NCI-H524 (cell line): ENCODE results near the gene RAB11A.

Experiments used
- DNase-seq, 2 experiments: peaks; one replicate each; lab custom pipeline; 2025; lab: John Stamatoyannopoulos, UW

The RAB11A gene

DNA sequence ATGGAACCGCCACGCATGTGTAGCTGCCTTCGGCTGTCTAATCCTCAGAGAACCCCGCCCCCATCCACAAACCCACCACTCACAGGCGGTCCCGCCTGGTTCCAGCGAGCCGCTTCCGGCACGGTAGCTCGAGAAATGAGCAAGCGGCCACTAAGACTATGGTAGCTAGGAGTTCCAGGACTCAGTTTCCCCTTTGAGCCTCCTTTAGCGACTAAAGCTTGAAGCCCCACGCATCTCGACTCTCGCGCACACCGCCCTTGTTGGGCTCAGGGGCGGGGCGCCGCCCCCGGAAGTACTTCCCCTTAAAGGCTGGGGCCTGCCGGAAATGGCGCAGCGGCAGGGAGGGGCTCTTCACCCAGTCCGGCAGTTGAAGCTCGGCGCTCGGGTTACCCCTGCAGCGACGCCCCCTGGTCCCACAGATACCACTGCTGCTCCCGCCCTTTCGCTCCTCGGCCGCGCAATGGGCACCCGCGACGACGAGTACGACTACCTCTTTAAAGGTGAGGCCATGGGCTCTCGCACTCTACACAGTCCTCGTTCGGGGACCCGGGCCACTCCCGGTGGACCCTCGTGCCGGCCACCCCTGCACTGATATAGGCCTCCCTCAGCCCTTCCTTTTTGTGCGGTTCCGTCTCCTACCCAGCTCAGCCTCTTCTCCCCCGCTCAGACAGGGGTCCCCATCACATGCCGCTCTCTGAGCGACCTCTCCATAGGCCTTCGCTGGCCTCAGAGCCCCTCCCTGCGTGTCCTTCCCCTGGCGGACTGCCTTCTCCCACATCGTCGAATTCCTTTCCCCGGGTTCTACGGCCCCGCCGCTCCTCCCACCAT lies at the start of gene RAB11A:
Gene RAB11A, plus strand, starts transcription at position 366 of the 828 bp plus-strand sequence. Its CDS starts 95 bp downstream, at position 461.
- peak; percentile 96 to 98 for DNase-seq

DNA sequence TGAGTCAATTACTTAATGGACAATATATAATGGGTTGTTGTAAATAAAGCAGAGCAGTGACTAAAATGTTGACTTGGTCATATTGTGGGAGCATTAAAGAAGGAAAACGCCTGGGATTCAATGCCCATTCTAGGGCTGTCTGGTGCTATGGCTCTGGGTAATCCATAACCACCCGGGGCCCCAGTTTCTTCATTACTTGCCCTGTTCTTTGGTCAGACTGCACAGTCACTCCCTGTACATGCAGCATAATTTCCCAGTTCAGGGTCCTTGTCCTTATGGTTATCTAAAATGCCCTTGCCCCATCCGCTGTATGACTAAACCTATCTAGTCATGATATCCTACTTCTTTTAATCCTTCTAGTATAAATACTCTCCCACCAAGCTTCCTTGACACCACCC lies 49.7 kb upstream of the RAB11A start:
- no peak for DNase-seq

DNA sequence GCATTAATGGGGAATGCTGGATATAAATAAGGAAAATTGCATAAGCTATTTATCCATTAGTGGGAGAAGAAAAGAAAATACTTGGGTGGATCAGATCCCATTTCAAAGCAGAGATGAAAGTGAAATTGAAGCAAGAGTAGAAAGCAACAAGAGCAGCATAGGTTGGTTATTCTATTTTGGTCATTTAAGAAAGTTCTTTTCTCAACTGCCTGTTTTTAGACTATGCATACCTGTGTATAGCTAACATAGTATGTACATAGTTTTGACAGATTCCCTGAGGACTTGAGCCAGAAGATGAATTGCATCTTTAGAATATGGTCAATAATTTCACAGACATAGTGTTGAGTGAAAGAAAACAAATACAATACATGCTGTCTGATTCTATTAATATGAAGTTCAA lies 48.2 kb upstream of the RAB11A start:
- DNase-seq, result no peak

DNA sequence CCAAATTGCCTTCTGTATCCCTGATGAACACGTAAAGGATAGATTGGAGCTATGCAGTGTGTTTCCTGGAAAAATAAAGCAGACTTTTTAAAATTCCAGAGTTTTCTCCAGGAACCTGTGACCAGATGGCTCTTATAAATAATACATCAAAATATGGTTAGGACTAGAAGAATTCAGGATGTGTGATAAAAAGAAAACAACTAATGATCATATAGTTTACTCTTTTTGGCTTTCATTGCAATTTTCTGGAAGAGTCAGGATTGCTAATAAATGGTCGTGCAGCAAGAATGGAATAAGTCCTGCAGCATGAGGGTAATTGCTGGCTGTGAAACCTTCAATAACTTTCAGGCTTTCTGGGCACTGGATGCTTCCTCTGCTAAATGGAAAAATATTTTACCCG lies 47.0 kb upstream of the RAB11A start:
- no peak for DNase-seq

DNA sequence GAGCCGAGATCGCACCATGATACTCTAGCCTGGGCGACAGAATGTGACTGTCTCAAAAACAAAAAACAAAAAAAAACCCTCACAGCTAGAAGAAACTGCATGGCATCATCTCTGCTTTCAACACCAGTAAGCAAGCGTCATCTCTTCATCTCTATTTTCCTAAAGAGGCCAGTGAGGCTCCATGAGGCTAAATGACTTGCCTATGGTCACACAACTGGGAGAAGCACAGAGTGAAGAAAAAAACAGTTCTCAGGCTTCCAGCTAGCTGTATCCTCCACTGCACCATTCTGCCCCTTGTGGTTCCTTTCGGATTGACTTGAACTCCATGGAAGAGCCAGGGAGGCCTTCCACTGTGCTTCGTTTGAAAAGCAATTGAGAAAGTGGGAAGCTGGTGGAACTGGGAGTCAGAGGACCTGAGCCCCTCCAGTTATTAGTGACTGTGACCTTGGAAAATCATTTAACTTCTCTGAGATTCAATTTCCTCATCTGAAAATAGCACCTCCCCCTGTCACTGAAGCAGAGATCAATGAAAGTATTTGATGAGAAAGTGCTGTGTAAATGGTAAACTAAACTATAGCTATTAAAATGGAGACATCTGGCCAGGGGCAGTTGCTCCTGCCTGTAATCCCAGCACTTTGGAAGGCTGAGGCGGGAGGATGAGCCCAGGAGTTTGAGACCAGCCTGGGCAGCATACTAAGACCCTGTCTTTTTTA lies 45.1 kb upstream of the RAB11A start:
- peak; percentile 75 to 79 for DNase-seq

DNA sequence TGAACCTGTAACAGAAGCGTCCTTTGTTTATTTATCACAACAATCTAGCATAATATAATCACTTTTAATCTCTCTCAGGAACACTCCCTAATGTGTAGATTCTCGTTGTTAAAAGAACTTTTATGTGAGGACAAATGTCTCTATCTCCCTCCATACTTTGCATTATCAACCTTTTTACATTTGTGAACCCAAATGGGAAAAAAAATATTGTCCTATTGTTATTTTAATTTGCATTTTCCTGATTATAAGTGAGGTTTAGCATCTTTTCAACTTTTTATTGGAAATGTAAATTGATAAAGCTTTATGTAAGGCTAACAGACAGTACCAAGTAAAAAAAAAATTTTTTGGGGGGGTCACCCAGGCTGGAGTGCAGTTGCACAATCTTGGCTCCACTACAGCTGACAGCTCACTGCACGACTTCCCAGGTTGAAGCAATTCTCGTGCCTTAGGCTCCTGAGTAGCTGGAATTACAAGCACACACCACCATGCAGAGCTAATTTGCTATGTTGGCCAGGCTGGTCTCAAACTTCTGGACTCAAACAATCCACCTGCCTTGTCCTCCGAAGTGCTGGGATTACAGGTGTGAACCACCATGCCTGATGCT lies 44.2 kb upstream of the RAB11A start:
- DNase-seq, result no peak

DNA sequence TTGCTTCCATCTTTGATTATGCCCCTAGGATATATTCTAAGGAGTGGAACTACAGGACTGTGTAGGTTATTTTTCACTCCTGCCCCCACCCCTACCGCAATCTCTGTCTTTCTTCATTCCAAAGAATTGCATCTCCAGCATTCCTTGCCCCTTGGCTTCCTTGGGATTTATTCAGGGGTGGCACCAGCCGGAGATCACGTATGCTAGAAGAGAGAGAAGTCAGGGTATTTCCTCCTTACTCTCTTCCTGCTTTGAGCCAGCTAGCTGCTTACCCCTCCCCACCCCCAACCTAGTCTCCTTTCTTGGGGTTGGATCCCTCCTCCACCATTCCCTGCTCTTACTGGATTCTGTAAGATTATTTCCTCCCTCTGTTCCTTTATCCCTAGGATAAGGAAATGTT lies 42.2 kb upstream of the RAB11A start:
- DNase-seq, result no peak

DNA sequence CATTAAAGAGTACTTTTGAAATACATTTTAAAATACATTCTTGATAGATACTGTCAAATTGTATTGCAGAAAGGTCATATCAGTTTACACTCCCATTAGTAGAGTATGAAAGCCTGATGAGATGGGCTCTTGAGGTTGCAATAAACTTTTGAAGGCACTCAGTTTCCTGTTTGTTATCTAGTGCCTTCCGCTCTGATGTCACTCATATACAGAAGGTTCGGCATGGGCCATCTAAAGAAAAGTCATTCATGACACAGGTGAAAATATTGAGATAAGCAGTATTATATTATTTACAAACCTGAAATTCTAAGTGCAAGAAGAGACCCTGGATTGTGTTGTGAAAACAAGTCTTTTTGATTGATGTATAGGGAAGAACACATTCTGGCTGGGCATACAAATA lies 40.7 kb upstream of the RAB11A start:
- DNase-seq, result no peak

DNA sequence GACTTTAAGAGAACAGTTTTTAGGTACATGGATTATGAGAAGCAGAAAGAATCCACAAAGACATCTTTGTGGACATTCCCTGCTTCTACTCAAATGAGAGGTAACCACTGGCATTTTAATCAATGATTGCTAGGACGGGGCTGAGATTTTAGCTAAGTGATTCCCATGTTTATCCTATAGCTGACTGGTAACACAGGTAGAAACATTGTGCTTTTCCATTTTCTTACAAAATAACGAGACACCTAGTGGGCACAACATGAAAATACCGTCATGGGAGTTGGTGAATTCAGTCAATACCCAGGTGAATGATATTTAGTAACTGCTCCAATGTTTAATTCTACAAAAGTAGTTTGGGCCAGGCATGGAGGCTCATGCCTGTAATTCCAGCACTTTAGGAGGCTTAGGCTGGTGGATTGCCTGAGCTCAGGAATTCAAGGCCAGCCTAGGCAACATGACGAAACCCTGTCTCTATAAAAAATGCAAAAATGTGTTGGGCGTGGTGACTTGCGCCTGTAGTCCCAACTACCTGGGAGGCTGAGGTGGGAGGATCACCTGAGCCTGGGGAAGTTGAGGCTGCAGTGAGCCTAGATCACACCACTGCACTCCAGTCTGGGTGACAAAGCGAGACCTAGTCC lies 40.0 kb upstream of the RAB11A start:
- DNase-seq, result peak; percentile 14 to 64

DNA sequence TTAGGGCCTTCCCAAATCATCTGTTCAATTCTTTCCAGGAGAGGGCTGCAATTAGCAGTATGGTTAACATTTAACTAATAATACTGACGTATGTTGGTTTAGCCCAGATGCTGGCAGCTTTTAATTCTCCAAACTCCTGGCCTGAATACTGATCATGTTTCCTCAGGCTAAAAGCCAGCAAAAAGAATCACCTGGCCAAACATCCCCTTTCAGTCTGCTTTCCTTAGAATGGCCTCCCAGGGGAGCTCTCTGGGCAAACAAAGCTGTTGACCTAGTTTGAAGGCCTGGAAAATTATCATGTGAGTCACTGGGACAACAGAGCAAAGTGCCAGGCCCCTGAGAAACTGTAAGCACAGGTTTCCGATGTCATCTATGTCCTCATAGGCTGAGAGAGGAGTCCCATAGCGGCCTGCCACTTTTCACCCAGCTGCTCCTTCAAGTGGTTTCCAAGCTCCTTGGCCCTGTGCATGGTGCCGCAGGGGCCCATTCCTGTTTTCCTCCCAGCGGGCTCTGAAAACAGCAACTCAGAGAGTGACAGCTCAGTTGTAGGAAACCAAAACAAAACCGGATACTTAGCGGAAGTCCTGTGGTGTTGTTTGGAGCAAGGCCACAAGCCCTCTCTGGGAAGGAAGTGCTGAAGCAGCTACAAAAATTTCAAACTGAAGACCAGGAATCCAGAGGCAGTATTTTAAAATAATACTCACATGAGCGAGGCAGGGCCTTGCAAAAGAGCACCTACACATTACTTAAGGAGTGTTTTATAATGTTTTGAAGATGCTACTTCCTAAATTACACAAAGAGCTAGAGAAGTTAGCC lies 36.5 kb upstream of the RAB11A start:
- peak; percentile 99 to 100 for DNase-seq

DNA sequence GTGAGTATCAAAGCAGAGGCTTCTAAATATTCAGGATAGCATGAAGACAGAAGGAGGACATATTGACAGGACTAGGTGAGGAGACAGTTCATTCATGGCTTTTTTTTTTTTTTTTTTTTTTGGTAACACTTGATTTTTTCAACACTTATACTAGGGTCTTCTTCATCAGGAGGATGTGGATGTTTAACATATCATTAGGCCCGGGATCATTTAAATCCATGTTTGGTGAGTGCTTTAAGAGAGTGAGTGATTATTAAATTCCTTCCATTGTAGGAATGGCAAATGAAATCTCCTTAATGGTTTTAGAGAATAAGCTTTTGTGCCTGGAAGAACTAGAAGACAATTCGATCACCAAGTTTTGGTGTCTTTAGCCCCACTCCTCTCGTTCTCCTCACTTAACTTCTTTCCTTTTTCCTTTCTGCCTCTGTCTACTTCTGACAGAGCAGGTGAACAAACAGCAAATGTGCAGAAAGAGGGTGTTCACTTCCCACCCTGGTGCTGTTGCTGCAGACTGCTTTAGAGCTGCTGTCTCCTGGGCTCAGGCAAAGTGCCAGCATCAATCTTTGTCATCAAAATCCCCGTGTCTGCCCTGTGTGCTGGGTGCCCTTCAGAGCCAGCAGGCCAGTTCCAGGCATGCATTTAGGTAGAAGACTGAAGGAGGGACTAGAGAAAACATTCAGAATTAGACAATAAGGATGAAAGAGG lies 35.6 kb upstream of the RAB11A start:
- DNase-seq, result peak; percentile 19 to 77

DNA sequence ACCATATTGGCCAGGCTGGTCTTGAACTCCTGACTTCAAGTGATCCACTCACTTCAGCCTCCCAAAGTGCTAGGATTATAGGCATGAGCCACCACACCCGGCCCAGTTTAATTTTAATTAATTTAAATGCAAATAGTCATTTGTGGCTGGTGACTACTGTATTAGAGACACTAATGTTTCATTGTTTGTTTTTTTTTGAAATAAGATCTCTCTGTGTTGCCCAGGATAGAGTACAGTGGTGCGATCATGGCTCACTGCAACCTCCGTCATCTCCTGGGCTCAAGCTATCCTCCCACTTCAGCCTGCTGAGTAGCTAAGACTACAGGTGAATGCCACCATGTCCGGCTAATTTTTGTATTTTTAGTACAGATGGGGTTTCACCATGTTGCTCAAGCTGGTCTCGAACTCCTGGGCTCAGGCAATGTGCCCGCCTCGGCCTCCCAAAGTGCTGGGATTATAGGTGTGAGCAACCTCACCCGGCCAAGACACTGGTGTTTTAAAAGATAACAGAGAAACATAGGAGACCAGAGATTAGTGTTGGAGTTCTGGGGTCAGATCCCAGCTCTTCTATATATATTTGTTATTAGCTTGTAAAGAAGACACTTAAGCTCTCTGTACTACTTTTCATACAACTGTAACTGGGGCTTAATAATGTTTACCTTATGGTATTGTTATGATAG lies 34.5 kb upstream of the RAB11A start:
- no peak for DNase-seq

DNA sequence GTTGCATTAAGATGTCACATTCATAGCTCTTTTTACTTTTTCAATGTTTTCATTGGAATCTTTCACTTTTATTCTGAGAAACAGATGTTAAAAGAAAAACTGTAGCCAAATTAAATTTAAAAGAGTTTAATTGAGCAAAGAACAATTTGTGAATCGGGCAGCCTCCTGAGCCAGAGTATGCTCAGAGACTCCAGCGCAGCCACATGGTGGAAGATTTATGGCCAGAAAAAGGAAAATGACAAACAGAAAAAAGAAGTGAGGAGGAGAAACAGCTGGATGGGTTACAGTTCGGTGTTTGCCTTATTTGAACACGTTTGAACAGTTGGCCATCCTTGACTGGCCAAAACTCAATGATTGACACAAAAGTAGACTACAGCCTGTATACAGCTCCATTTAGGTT lies 33.8 kb upstream of the RAB11A start:
- DNase-seq, result no peak

DNA sequence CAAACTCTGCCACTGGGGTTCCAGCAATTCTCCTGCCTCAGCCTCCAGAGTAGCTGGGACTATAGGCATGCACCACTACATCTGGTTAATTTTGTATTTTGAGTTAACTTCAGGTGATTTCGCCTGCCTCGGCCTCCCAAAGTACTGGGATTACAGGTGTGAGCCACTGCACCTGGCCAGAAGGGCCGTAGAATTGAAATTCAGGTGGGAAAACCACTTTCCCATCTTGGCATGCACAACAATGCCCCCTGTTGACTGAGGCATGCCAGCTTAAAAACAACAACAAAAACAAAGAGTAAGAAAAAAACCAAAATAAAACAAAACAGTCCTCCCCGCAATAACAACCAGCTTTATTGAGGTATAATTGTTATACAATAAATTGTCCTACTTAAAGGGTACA lies 32.6 kb upstream of the RAB11A start:
- DNase-seq, result no peak

DNA sequence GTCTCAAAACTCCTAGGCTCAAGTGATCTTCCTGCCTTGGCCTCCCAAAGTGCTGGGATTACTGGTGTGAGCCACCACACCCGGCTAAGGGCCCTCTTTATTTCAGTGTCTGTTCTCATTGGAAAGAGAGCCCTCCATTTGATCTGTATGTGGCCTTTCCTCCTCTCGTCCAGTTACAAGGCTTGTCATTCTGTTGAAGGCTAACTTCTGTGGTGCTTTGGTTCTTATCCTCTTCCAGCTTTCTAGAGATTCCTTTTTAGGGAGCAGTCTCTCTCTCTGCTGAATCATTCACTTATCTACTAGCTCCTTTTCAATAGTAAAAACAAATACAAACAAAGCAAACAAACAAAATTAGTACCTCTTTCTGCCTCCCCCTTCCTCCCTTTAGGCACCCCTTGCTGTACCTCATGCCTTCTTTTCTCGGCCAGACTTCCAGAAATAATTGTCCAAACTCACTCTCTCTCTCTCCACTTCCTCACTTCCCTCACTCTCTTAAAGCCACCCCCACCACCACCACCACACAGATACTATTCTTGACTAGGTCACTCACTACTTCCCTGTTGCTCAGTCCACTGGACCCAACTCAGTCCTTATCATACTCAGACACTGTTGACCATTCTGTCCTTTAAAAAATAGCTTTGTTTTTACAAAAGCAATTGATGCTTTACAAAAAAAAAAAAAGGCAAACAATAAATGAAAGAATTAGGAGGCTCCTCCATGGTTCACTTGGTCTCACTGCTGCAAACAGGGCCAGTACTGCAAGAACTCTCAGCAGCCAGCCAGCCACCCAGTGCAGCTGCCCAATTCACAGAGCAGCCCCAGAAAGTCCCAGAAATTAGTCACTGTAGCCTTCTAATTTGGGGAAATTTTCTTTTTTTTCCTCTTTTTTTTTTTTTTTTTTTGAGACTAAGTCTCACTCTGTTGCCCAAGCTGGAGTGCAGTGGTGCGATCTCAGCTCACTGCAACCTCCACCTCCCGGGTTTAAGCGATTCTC lies 31.7 kb upstream of the RAB11A start:
- DNase-seq, result no peak

DNA sequence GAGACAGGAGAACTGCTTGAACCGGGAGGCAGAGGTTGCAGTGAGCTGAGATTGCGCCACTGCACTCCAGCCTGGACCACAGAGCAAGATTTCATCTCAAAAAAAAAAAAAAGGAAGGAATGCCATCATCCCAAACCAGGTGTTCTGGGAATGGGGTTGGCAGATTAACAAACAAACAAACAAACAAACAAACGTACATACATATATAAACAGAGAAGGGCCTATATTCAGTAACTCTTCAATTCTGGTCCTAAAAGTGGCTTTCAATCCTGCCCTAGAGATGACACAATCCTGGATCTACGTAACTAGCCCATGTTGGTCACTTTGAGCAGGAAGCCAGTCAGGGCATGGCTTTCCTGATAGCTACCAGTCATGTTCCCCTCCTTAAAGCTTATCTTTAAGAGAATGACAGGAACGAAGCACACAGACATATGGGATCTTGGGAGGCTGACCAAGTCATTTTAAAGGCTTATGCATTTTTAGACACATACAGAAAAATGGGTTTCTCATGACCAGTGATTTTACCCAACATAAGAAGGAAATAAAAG lies 29.9 kb upstream of the RAB11A start:
- no peak for DNase-seq

DNA sequence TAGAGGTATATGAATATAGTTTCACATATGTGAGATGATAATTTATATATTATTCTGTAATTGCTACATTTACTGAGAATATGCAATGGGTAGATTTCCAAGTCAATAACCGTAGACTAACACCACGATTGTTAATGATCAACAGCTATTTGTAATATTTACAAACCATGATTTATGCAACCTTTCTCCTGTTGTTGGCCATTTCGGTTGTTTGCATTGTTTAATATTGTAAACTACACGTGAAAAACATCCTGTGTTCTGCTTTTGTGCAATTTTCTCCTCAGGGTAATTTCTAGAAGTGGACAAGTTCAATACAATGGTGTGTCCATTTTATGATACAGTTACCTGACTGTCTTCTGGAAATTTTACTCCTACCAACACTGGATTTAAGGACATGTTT lies 29.3 kb upstream of the RAB11A start:
- DNase-seq, result no peak

DNA sequence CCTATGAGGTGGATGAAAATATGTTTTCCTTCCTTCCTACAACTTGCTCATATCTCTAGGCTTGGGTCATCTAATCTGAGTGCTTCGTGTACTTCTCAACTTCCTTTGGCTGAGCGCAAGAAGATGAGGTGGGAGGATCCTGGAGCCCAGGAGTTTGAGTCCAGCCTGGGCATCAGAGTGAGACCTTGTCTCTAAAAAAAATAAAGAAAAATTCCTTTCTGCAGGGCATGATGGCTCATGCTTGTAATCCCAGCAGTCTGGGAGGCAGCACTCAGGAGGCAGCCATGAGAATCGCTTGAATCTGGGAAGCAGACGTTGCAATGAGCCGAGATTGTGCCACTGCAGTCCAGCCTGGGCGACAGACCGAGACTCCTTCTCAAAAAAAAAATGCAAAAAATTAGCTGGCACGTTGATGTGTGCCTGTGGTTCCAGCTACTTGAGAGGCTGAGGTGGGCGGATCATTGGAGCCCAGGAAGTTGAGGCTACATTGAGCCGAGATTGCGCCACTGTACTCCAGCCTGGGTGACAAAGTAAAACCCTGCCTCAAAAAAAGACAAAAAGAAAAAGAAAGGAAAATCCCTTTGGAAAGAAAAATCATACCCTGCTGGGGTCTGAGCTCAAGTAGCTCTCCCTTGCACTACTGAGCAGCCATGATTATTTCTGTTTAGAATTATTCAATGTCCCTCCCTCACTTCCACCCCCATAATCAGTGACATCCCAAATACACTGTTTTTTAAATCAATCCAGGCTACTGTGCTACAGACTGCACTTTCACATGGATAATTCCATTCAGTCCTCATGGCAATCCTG lies 28.0 kb upstream of the RAB11A start:
- DNase-seq, result no peak
